ENCODE data around the gene CLSTN2.

CLSTN2 gene

GRCh38 chr3:140258222-140258724, 323.3 kb downstream of the CLSTN2 start:
- Mint-ChIP-seq H3K9me3 (ENCODE audit: low read depth) (no peaks in the 10 kb centered on the region), H3K27ac (no peak overlapping the region), H3K4me1 (ENCODE audit: low read depth) (no peaks in the 10 kb centered on the region), H3K27me3 (peaks cover 5% of the 10 kb centered on the region), H3K36me3 (no peaks in the 10 kb centered on the region), H3K4me3 (no peak overlapping the region)

GRCh38 chr3:140265302-140265701, 330.3 kb downstream of the CLSTN2 start:
- Mint-ChIP-seq H3K27me3 (no peaks in the 10 kb centered on the region), H3K4me3 (no peak overlapping the region), H3K36me3 (no peaks in the 10 kb centered on the region), H3K9me3 (ENCODE audit: low read depth) (no peaks in the 10 kb centered on the region), H3K27ac (no peak overlapping the region), H3K4me1 (ENCODE audit: low read depth) (no peaks in the 10 kb centered on the region)

GRCh38 chr3:140268103-140268502, 333.1 kb downstream of the CLSTN2 start:
- no peaks in the 10 kb centered on the region for H3K36me3 Mint-ChIP-seq
- H3K27ac Mint-ChIP-seq: no peak overlapping the region

GRCh38 chr3:140268610-140269009, 333.6 kb downstream of the CLSTN2 start:
- H3K27me3 Mint-ChIP-seq: no peaks in the 10 kb centered on the region
- no peaks in the 10 kb centered on the region for H3K9me3 Mint-ChIP-seq (ENCODE audit: low read depth)
- no peaks in the 10 kb centered on the region for H3K4me1 Mint-ChIP-seq (ENCODE audit: low read depth)
- H3K27ac Mint-ChIP-seq: no peak overlapping the region
- no peaks in the 10 kb centered on the region for H3K36me3 Mint-ChIP-seq
- no peak overlapping the region for H3K4me3 Mint-ChIP-seq

More at GRCh38 chr3:140268103-140268502, 333.1 kb downstream of the CLSTN2 start:
- Mint-ChIP-seq H3K9me3 (ENCODE audit: low read depth) (no peaks in the 10 kb centered on the region), H3K27me3 (no peaks in the 10 kb centered on the region), H3K4me1 (ENCODE audit: low read depth) (no peaks in the 10 kb centered on the region), H3K4me3 (no peak overlapping the region)

- Mint-ChIP-seq H3K9me3 (ENCODE audit: low read depth) (no peaks in the 10 kb centered on the region), H3K27ac (no peak overlapping the region), H3K4me1 (ENCODE audit: low read depth) (no peaks in the 10 kb centered on the region), H3K27me3 (no peaks in the 10 kb centered on the region), H3K4me3 (no peak overlapping the region), H3K36me3 (no peaks in the 10 kb centered on the region)
Observed at GRCh38 chr3:140270329-140270728, 335.3 kb downstream of the CLSTN2 start.

GRCh38 chr3:140273542-140274195, 338.7 kb downstream of the CLSTN2 start:
- Mint-ChIP-seq H3K36me3 (no peaks in the 10 kb centered on the region), H3K4me3 (no peak overlapping the region), H3K4me1 (ENCODE audit: low read depth) (no peaks in the 10 kb centered on the region), H3K27ac (no peak overlapping the region), H3K27me3 (no peaks in the 10 kb centered on the region), H3K9me3 (ENCODE audit: low read depth) (no peaks in the 10 kb centered on the region)

- H3K27me3 Mint-ChIP-seq: no peaks in the 10 kb centered on the region
- H3K4me3 Mint-ChIP-seq: no peak overlapping the region
- no peak overlapping the region for H3K27ac Mint-ChIP-seq
- no peaks in the 10 kb centered on the region for H3K4me1 Mint-ChIP-seq (ENCODE audit: low read depth)
- no peaks in the 10 kb centered on the region for H3K36me3 Mint-ChIP-seq
- no peaks in the 10 kb centered on the region for H3K9me3 Mint-ChIP-seq (ENCODE audit: low read depth)
Observed at GRCh38 chr3:140274429-140274828, 339.4 kb downstream of the CLSTN2 start.

- Mint-ChIP-seq H3K27me3 (no peaks in the 10 kb centered on the region), H3K9me3 (ENCODE audit: low read depth) (no peaks in the 10 kb centered on the region), H3K27ac (no peak overlapping the region), H3K4me3 (no peak overlapping the region), H3K36me3 (no peaks in the 10 kb centered on the region), H3K4me1 (ENCODE audit: low read depth) (no peaks in the 10 kb centered on the region)
Observed at GRCh38 chr3:140276703-140277102, 341.7 kb downstream of the CLSTN2 start.

- H3K9me3 Mint-ChIP-seq (ENCODE audit: low read depth): no peaks in the 10 kb centered on the region
- H3K4me3 Mint-ChIP-seq: no peak overlapping the region
- H3K4me1 Mint-ChIP-seq (ENCODE audit: low read depth): no peaks in the 10 kb centered on the region
- H3K27me3 Mint-ChIP-seq: no peaks in the 10 kb centered on the region
- H3K27ac Mint-ChIP-seq: no peak overlapping the region
- no peaks in the 10 kb centered on the region for H3K36me3 Mint-ChIP-seq
Observed at GRCh38 chr3:140277886-140278285, 342.9 kb downstream of the CLSTN2 start.

GRCh38 chr3:140284372-140284771, 349.4 kb downstream of the CLSTN2 start:
- H3K27ac Mint-ChIP-seq: no peak overlapping the region
- peaks cover 6% of the 10 kb centered on the region for H3K27me3 Mint-ChIP-seq
- no peaks in the 10 kb centered on the region for H3K9me3 Mint-ChIP-seq (ENCODE audit: low read depth)
- no peaks in the 10 kb centered on the region for H3K36me3 Mint-ChIP-seq
- H3K4me1 Mint-ChIP-seq (ENCODE audit: low read depth): no peaks in the 10 kb centered on the region
- no peak overlapping the region for H3K4me3 Mint-ChIP-seq

- Mint-ChIP-seq H3K36me3 (no peaks in the 10 kb centered on the region), H3K9me3 (ENCODE audit: low read depth) (no peaks in the 10 kb centered on the region), H3K4me1 (ENCODE audit: low read depth) (no peaks in the 10 kb centered on the region), H3K27me3 (peaks cover 6% of the 10 kb centered on the region), H3K27ac (no peak overlapping the region), H3K4me3 (no peak overlapping the region)
Observed at GRCh38 chr3:140285380-140285779, 350.4 kb downstream of the CLSTN2 start.

- Mint-ChIP-seq H3K4me1 (ENCODE audit: low read depth) (no peaks in the 10 kb centered on the region), H3K27ac (no peak overlapping the region), H3K36me3 (no peaks in the 10 kb centered on the region), H3K9me3 (ENCODE audit: low read depth) (no peaks in the 10 kb centered on the region), H3K4me3 (no peak overlapping the region), H3K27me3 (peaks cover 12% of the 10 kb centered on the region)
Observed at GRCh38 chr3:140288595-140288994, 353.6 kb downstream of the CLSTN2 start.

GRCh38 chr3:140290105-140290504, 355.1 kb downstream of the CLSTN2 start:
- Mint-ChIP-seq H3K4me1 (ENCODE audit: low read depth) (no peaks in the 10 kb centered on the region), H3K27me3 (peaks cover 12% of the 10 kb centered on the region), H3K36me3 (no peaks in the 10 kb centered on the region), H3K27ac (no peak overlapping the region), H3K9me3 (ENCODE audit: low read depth) (no peaks in the 10 kb centered on the region), H3K4me3 (no peak overlapping the region)

- Mint-ChIP-seq H3K4me3 (no peak overlapping the region), H3K4me1 (ENCODE audit: low read depth) (no peaks in the 10 kb centered on the region), H3K36me3 (no peaks in the 10 kb centered on the region), H3K9me3 (ENCODE audit: low read depth) (no peaks in the 10 kb centered on the region), H3K27ac (no peak overlapping the region), H3K27me3 (peaks cover 7% of the 10 kb centered on the region)
Observed at GRCh38 chr3:140292170-140292569, 357.2 kb downstream of the CLSTN2 start.

- Mint-ChIP-seq H3K36me3 (no peaks in the 10 kb centered on the region), H3K4me3 (no peak overlapping the region), H3K27ac (no peak overlapping the region), H3K9me3 (ENCODE audit: low read depth) (no peaks in the 10 kb centered on the region), H3K4me1 (ENCODE audit: low read depth) (no peaks in the 10 kb centered on the region), H3K27me3 (peaks cover 7% of the 10 kb centered on the region)
Observed at GRCh38 chr3:140292684-140293083, 357.7 kb downstream of the CLSTN2 start.

GRCh38 chr3:140294058-140294457, 359.1 kb downstream of the CLSTN2 start:
- Mint-ChIP-seq H3K4me1 (ENCODE audit: low read depth) (no peaks in the 10 kb centered on the region), H3K27ac (no peak overlapping the region), H3K4me3 (no peak overlapping the region), H3K9me3 (ENCODE audit: low read depth) (no peaks in the 10 kb centered on the region), H3K36me3 (no peaks in the 10 kb centered on the region), H3K27me3 (peaks cover 6% of the 10 kb centered on the region)
